Suprapubic skin (tissue), 4 donors: ENCODE results near the gene CCDC27. TPM values are rescaled to one million over a fixed set of nuclear protein-coding genes. Genes with fewer than 3 reads are reported as not detected.

Experiments
- DNase-seq, 2 donors: peaks; one replicate each; pipeline ENCODE4 v3.0.0-alpha.2; 2019; ENCODE audit warnings: low spot score in 2 of 2
- H3K27ac ChIP-seq: fragments of 200-600 bp; sonication (generic); one replicate; pipeline ENCODE4 v1.5.1; 2019
- H3K27me3 ChIP-seq: fragments of 200-600 bp; sonication (generic); one replicate; pipeline ENCODE4 v1.5.1; 2019
- H3K36me3 ChIP-seq: fragments of 200-600 bp; sonication (generic); one replicate; pipeline ENCODE4 v1.5.1; 2019
- H3K4me1 ChIP-seq: fragments of 200-600 bp; sonication (generic); one replicate; pipeline ENCODE4 v1.5.1; 2019
- H3K4me3 ChIP-seq: fragments of 200-600 bp; sonication (generic); one replicate; pipeline ENCODE4 v1.5.1; 2019; ENCODE audit warnings: mild to moderate bottlenecking
- H3K9me3 ChIP-seq: fragments of 200-600 bp; sonication (generic); one replicate; pipeline ENCODE4 v1.5.1; 2019
- CTCF ChIP-seq, 2 donors: fragments of 200-600 bp in 1 of 2; fragments of 450-650 bp in 1 of 2; sonication (generic) in 1 of 2; IDR thresholded peaks; one replicate each; pipeline ENCODE4 v1.5.1; 2016 to 2019; ENCODE audit warnings: antibody characterized with exemption in 2 of 2, mild to moderate bottlenecking in 1 of 2, moderate library complexity in 1 of 2
- EP300 ChIP-seq: sonication (generic); formaldehyde crosslinking; IDR thresholded peaks from one replicate; pipeline ENCODE4 v1.6.1; 2017; ENCODE audit warnings: antibody characterized with exemption
- POLR2A ChIP-seq, 2 donors: fragments of 450-650 bp; IDR thresholded peaks; one replicate each; pipeline ENCODE4 v1.6.1; 2017; ENCODE audit warnings: antibody characterized with exemption in 2 of 2, mild to moderate bottlenecking in 2 of 2, moderate library complexity in 2 of 2
- POLR2AphosphoS5 ChIP-seq, 3 donors: sonication (generic); formaldehyde crosslinking; IDR thresholded peaks; one replicate each; pipeline ENCODE4 v1.6.1; 2017; ENCODE audit warnings: antibody characterized with exemption in 3 of 3
- WGBS: methylation state at CpG from one replicate; pipeline ENCODE4 v1.1.5; 2018; 5-methylcytosine and 5-hydroxymethylcytosine counted together
- total RNA-seq, 4 donors: library from RNA; depleted of rRNA; stranded (reverse); fragments of >200 nt; gene quantifications; one replicate each; pipeline ENCODE4 v1.1.0, GENCODE V29; 2016

Gene CCDC27
- total RNA-seq, 4 donors from 2014 or later: not detected

GRCh38 chr1:3735027-3735681 is 17.1 kb upstream of the CCDC27 start:
- Histone ChIP-seq H3K27me3 (no peaks in the 10 kb centered on the region), H3K9me3 (no peaks in the 10 kb centered on the region), H3K4me1 (peaks cover 16% of the 10 kb centered on the region), H3K4me3 (no peak overlapping the region), H3K36me3 (peaks cover 48% of the 10 kb centered on the region), H3K27ac (no peak overlapping the region)
- 85% methylated on average over 11 of the region's 12 CpGs for WGBS
- no peak for DNase-seq
- TF ChIP-seq CTCF (IDR thresholded peaks at IDR 0.05): no peak
- no peak for TF ChIP-seq EP300
- TF ChIP-seq POLR2A (IDR thresholded peaks at IDR 0.05): no peak
- no peak for TF ChIP-seq POLR2AphosphoS5 (IDR thresholded peaks at IDR 0.05)

GRCh38 chr1:3735688-3736087 is 16.6 kb upstream of the CCDC27 start:
- H3K36me3 ChIP-seq: peaks cover 48% of the 10 kb centered on the region
- H3K27me3 ChIP-seq: no peaks in the 10 kb centered on the region
- no peak for DNase-seq

GRCh38 chr1:3736131-3736561 is 16.1 kb upstream of the CCDC27 start:
- H3K9me3 ChIP-seq: no peaks in the 10 kb centered on the region
- peaks cover 16% of the 10 kb centered on the region for H3K4me1 ChIP-seq
- H3K36me3 ChIP-seq: peaks cover 51% of the 10 kb centered on the region
- WGBS: 83% methylated on average over 13 of the region's 13 CpGs
- H3K27ac ChIP-seq: no peak overlapping the region
- TF ChIP-seq POLR2AphosphoS5 (IDR thresholded peaks at IDR 0.05) (no peak), EP300 (no peak), CTCF (IDR thresholded peaks at IDR 0.05) (no peak), POLR2A (IDR thresholded peaks at IDR 0.05) (no peak)
- no peak for DNase-seq
- H3K27me3 ChIP-seq: no peaks in the 10 kb centered on the region
- H3K4me3 ChIP-seq: no peak overlapping the region

More at GRCh38 chr1:3735688-3736087, 16.6 kb upstream of the CCDC27 start:
- 81% methylated on average over 13 of the region's 13 CpGs for WGBS
- TF ChIP-seq POLR2A (IDR thresholded peaks at IDR 0.05) (no peak), POLR2AphosphoS5 (IDR thresholded peaks at IDR 0.05) (no peak), EP300 (no peak), CTCF (IDR thresholded peaks at IDR 0.05) (no peak)
- Histone ChIP-seq H3K4me1 (peaks cover 16% of the 10 kb centered on the region), H3K4me3 (no peak overlapping the region), H3K27ac (no peak overlapping the region), H3K9me3 (no peaks in the 10 kb centered on the region)

- Histone ChIP-seq H3K4me3 (no peak overlapping the region), H3K9me3 (no peaks in the 10 kb centered on the region), H3K4me1 (peaks cover 11% of the 10 kb centered on the region), H3K27me3 (no peaks in the 10 kb centered on the region), H3K36me3 (peaks cover 55% of the 10 kb centered on the region), H3K27ac (no peak overlapping the region)
- DNase-seq: no peak
- 79% methylated on average over 14 of the region's 14 CpGs for WGBS
- TF ChIP-seq CTCF (IDR thresholded peaks at IDR 0.05) (no peak), EP300 (no peak), POLR2A (IDR thresholded peaks at IDR 0.05) (no peak), POLR2AphosphoS5 (IDR thresholded peaks at IDR 0.05) (no peak)
These were observed 15.5 kb upstream of the CCDC27 start for GRCh38 chr1:3736708-3737107.

GRCh38 chr1:3738943-3739342 is 13.3 kb upstream of the CCDC27 start:
- Histone ChIP-seq H3K9me3 (no peaks in the 10 kb centered on the region), H3K4me1 (peaks cover 11% of the 10 kb centered on the region), H3K27me3 (no peaks in the 10 kb centered on the region), H3K27ac (no peak overlapping the region), H3K4me3 (no peak overlapping the region), H3K36me3 (peaks cover 68% of the 10 kb centered on the region)
- no peak for TF ChIP-seq CTCF (IDR thresholded peaks at IDR 0.05)
- TF ChIP-seq POLR2AphosphoS5 (IDR thresholded peaks at IDR 0.05): no peak
- TF ChIP-seq EP300: no peak
- no peak for TF ChIP-seq POLR2A (IDR thresholded peaks at IDR 0.05)
- WGBS: 90% methylated on average over 12 of the region's 12 CpGs
- DNase-seq: no peak
